GM06990 (cell line): Measurements from ENCODE around the gene EPPIN.
A peak's percentile ranks its signal among the peaks of the same experiment; 100 is the strongest.

Source experiments
- DNase-seq: peaks from one replicate; pipeline ENCODE4 v3.0.0-alpha.2; 2011; ENCODE audit not compliant: insufficient read length; ENCODE audit errors: extremely low read depth
- H3K27me3 ChIP-seq: replicated peaks from 2 replicates; pipeline ENCODE4 v1.6.0; 2011; ENCODE audit warnings: low read length; ENCODE audit not compliant: control insufficient read depth, insufficient read depth
- H3K36me3 ChIP-seq: 2 replicates; pipeline ENCODE4 v1.5.1; 2011; ENCODE audit warnings: low read length; ENCODE audit not compliant: control insufficient read depth, insufficient read depth
- H3K4me3 ChIP-seq: replicated peaks from 2 replicates; pipeline ENCODE4 v1.5.1; 2011; ENCODE audit warnings: low read depth, mild to moderate bottlenecking, control low read depth, low read length
- CTCF ChIP-seq: IDR thresholded peaks from 2 replicates; pipeline ENCODE4 v1.5.1; 2011; ENCODE audit warnings: low read length, control low read depth, mild to moderate bottlenecking, inconsistent platforms; ENCODE audit not compliant: insufficient read depth, poor library complexity, severe bottlenecking

Gene EPPIN

GRCh38 chr20:45510242-45510862, 36.8 kb downstream of the EPPIN start:
- Histone ChIP-seq H3K4me3 (no peak overlapping the region), H3K36me3 (no peaks in the 10 kb centered on the region), H3K27me3 (no peaks in the 10 kb centered on the region)
- DNase-seq, result no peak
- TF ChIP-seq CTCF, result no peak

GRCh38 chr20:45509091-45509490, 38.1 kb downstream of the EPPIN start:
- Histone ChIP-seq H3K4me3 (no peak overlapping the region), H3K36me3 (no peaks in the 10 kb centered on the region), H3K27me3 (no peaks in the 10 kb centered on the region; the same call in 1 of the 2 replicates)
- no peak for DNase-seq
- no peak for TF ChIP-seq CTCF

- TF ChIP-seq CTCF, result no peak
- Histone ChIP-seq H3K4me3 (no peak overlapping the region), H3K36me3 (no peaks in the 10 kb centered on the region), H3K27me3 (no peaks in the 10 kb centered on the region; the same call in 1 of the 2 replicates)
- DNase-seq, result no peak
Measured at GRCh38 chr20:45508068-45508886, 38.9 kb downstream of the EPPIN start.

GRCh38 chr20:45507011-45507820, 40.0 kb downstream of the EPPIN start:
- H3K27me3 ChIP-seq, result no peaks in the 10 kb centered on the region; the same call in 1 of the 2 replicates
- H3K36me3 ChIP-seq, result no peaks in the 10 kb centered on the region
- DNase-seq, result peak; percentile 9
- no peak overlapping the region for H3K4me3 ChIP-seq
- no peak for TF ChIP-seq CTCF

- H3K4me3 ChIP-seq, result no peak overlapping the region
Measured at GRCh38 chr20:45506398-45506797, 40.8 kb downstream of the EPPIN start.

More at GRCh38 chr20:45506398-45506797, 40.8 kb downstream of the EPPIN start:
- no peak for DNase-seq
- TF ChIP-seq CTCF, result no peak
- Histone ChIP-seq H3K27me3 (no peaks in the 10 kb centered on the region; the same call in 1 of the 2 replicates), H3K36me3 (no peaks in the 10 kb centered on the region)
